LHCN-M2 (cell line): ENCODE data around the gene ZNF341. TPM values are rescaled to one million over a fixed set of nuclear protein-coding genes. Genes with fewer than 3 reads are reported as not detected.

Experiments
- DNase-seq: peaks from one replicate; pipeline ENCODE4 v3.0.0-alpha.2; 2012; ENCODE audit warnings: low read depth
- total RNA-seq: library from RNA; depleted of rRNA; stranded (reverse); fragments of >200 nt; gene quantifications from 2 replicates; pipeline ENCODE4 v1.2.3, GENCODE V29; 2014

Gene ZNF341
- total RNA-seq, 1 experiment from 2014 or later: 2.8 TPM

DNA sequence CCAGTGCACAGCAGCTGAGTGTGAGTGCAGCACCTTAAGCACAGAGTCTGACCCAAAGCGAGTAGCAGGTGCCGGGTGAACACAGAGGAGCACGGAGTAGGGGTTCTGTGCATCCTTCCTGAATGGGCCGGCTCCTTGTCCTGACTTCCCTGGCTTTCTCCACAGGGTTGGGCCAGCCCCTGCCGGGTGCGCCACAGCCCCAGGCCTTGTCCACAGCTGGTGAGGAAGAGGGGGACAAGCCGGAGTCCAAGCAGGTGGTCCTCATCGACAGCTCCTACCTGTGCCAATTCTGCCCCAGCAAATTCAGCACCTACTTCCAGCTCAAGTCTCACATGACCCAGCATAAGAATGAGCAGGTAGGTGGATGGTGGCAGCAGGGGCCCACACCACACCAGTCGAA lies 34.9 kb downstream of the ZNF341 start:
- no peak for DNase-seq

GRCh38 chr20:33767777-33768138 lies 36.0 kb downstream of the ZNF341 start:
- DNase-seq: no peak

GRCh38 chr20:33769043-33769442 lies 37.2 kb downstream of the ZNF341 start:
- no peak for DNase-seq

DNA sequence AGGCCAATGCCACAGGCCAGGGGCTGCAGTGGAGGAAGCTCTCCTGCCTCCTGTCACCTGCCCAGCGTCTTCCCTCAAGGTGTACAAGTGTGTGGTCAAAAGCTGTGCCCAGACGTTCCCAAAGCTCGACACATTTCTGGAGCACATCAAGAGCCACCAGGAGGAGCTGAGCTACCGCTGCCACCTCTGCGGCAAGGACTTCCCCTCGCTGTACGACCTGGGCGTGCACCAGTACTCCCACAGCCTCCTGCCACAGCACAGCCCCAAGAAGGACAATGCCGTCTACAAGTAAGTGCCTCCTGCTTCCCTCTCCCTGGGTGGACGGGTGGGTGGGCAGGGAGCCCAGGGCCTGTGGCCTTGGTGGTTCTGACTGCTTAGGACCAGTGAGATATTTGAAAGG lies 38.2 kb downstream of the ZNF341 start:
- DNase-seq: no peak

- DNase-seq: no peak
Measured at GRCh38 chr20:33771938-33772337, 40.1 kb downstream of the ZNF341 start.

DNA sequence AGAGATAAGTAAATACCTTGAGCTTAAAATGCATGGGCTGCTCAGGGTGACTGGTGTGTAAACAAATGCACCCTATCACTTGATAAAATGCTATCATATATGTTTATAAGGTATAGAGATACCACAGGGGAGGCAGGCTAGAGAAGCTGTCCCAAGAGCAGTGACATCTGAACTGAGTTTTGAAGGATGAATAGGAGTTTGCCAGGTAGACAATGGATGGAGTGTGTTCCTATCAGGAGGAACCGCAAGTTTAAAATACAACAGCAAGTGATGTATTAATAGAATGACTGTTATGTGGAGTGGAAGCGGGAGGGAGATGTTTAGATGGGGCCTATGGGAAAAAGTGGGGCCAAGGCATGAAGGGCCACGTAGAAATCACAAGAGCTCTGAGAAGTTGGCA lies 40.6 kb downstream of the ZNF341 start:
- DNase-seq: no peak

DNA sequence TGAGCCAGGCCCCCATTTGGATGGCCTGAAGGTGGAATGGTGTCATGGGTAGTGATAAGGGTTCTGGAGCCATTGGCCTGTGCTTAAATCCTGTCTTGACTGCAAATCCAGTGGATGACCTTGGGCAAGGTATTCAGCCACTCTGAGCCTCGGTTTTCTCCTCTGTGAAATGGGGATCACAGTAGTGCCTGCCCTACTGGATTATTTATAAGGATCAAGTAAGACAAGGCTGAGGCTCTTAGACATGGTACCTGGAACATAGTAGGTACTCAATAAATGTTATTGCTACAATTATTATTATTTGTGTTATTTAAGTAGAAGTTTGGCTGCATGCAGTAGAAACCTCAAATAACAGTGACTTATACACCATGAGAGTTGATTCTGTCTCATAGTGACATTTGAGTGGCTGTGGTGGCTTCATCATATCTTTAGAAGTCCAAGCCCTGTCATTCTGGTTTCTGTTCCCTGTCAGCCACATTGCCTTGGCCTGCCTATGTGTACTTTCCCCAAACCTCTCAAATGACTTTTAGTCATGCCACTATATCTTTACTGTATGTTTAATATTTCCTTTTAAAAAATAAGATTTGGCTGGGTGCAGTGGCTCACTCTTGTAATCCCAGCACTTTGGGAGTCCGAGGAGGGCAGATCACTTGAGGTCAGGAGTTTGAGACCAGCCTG lies 41.8 kb downstream of the ZNF341 start:
- DNase-seq: no peak

DNA sequence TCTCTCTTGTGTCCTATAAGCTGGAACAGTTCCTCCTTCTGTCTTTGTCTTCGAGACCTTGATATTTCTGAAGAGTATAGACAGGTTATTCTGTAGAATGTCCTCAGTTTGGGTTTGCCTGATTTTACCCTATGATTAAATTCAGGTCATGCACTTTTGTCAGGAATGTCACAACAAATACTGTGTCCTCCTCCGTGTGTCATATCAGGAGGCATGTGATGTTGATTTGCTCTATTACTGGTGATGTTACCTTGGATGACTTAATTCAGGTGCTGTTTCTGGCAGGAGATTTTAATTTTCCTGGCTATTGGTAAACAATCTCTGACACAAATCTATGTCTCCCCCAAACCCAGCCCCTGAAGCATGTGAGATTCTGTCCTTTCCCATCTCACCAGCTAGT lies 46.0 kb downstream of the ZNF341 start:
- DNase-seq: no peak

DNA sequence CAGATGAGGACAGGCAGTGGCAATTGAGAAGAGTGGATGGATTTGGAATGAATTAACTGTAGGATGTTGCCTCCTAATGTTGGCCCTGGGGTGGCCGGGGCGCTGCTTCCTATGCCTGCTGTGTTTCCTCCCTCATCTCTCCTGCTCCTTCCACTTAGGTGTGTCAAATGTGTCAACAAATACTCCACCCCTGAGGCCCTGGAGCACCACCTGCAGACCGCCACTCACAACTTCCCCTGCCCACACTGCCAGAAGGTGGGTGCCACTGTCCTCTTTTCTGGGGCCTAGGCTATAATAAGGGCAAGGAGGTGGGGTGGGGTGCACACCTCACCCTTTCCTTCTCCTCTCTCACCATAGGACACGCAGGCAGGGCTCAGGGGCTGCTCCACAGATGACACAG lies 49.3 kb downstream of the ZNF341 start:
- no peak for DNase-seq

DNA sequence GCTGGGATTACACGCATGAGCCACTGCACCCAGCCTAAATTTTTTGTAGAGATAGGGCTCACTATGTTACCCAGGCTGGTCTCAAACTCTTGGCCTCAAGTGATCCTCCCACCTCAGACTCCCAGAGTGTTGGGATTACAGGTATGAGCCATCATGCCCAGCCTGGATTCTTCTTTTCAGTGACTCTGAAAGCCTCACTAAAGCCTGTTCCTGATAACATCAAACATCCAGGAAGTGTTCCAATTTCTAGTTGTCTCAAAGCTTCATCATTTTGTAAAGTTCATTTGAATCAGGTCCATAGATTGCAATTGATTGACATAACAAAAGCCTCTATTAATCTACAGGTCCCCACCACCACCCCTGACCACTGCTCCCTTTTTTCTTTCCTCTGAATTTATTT lies 50.1 kb downstream of the ZNF341 start:
- no peak for DNase-seq

GRCh38 chr20:33783256-33783655 lies 51.5 kb downstream of the ZNF341 start:
- DNase-seq: no peak

GRCh38 chr20:33783818-33784217 lies 52.0 kb downstream of the ZNF341 start:
- DNase-seq: no peak

GRCh38 chr20:33784225-33784624 lies 52.4 kb downstream of the ZNF341 start:
- DNase-seq: no peak

DNA sequence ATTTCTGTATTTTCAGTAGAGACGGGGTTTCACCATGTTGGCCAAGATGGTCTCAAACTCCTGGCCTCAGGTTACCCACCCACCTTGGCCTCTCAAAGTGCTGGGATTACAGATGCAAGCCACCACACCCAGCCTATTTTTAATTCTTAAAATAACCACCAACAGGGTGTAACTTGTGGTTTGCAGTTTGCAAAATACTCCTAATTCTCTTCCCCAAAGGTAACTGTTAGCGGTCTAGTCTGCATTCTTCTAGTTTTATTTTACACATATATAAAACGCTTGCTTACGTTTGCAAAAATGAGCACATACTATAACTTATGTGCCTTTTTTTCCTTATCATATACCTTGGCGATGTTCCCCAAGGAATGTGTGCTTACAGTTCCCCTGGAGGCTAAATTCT lies 53.7 kb downstream of the ZNF341 start:
- no peak for DNase-seq

DNA sequence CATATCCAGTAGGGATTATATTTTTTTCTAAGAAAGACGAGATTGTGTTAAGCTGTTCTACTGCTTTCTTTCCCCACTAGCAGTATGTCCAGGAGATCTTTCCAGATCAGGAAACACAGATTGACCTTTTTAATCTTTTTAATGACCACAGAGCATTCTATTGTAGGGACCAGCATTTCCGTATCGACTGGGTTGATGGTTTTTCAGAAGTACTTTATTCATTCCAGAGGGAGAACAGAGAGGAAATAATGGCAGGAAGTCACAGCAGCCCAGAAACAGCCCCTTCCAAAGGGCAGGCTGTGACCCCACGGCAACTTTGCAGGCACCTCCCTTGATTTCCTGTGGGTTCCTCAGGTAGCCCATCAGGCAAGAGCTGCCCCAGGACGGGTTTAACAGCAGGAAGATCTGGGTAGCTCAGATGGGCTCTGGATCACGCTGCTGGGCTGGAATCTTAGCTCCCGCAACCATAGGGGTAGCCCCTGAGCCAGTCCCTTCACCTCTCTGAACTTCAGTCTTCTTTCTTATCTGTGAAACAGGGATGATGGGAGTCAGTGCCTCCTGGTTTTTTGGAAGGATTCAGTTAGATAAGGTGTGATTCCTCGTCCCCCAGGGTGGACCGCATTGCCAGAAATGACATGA lies 55.6 kb downstream of the ZNF341 start:
- no peak for DNase-seq

GRCh38 chr20:33788351-33789049 lies 56.7 kb downstream of the ZNF341 start:
- no peak for DNase-seq

DNA sequence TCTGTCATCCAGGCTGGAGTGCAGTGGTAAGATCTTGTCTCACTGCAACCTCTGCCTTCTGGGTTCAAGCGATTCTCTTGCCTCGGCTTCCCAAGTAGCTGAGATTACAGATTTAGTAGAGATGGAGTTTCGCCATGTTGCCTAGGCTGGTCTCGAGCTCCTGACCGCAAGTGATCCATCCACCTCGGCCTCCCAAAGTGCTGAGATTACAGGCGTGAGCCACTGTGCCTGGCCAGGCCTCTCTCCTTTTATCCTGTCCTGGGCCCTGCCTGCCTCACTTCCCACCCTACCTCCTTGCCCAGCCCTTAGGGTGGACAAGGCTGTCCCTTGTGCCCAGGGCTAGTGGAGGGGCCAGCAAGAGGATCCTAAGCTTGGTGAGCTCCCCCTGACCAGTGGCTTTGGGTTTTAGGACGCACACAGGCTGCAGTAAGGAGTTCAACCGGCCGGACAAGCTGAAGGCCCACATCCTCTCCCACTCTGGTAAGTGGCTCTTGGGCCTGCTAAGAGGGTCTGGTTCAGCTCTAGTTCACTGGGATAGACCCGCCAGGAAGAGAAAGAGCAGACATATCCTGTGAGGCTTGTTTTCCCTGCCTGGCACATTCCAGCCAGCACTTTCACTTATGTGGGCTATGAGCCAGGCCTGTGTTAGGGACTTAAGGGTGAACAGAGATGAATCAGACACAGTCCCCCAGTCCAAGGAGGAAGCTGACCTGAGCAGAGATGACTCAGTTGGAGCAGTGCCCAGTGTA lies 57.5 kb downstream of the ZNF341 start:
- peak; percentile 88 for DNase-seq

GRCh38 chr20:33789858-33790182 lies 58.0 kb downstream of the ZNF341 start:
- no peak for DNase-seq

DNA sequence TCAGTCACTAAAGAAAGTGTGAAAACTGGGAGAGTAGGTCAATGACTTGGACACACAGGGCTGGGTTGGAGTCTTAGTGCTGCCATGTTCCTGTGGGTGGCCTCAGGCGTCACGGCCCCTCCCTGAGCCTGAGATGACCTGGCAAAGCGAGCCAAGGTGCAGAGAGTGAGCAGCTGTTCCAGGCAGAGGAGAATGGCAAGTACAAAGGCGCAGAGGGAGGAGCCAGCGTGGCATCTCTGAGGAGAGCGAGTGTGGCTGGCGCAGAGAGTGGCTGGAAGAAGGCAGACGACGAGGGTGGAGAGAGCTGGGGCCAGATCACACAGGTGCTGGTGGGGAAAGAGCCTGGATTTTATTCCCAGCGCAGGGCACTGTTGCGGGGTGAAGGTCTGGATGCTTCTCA lies 58.8 kb downstream of the ZNF341 start:
- no peak for DNase-seq

DNA sequence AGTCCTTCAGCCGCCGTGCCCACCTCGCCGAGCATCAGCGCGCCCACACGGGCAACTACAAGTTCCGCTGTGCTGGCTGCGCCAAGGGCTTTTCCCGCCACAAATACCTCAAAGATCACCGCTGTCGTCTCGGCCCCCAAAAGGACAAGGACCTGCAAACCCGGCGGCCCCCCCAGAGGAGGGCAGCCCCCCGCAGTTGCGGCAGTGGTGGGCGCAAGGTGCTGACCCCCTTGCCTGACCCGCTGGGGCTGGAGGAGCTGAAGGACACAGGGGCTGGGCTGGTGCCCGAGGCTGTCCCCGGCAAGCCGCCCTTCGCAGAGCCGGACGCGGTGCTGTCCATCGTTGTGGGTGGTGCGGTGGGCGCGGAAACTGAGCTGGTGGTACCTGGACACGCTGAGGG lies 59.2 kb downstream of the ZNF341 start:
- no peak for DNase-seq

- no peak for DNase-seq
Measured at GRCh38 chr20:33791540-33791939, 59.7 kb downstream of the ZNF341 start.

- peak; percentile 20 for DNase-seq
Measured at GRCh38 chr20:33791959-33792597, 60.3 kb downstream of the ZNF341 start.
